GM23248 (cell line): ENCODE data around the gene GDNF.

Experiments
- EZH2 ChIP-seq: fragments of 200-600 bp; sonication (generic); IDR thresholded peaks from 2 replicates; pipeline ENCODE4 v1.6.1; 2018; ENCODE audit warnings: antibody characterized with exemption, mild to moderate bottlenecking; ENCODE audit not compliant: insufficient read depth, poor library complexity, severe bottlenecking
- EZH2phosphoT487 ChIP-seq: fragments of 200-600 bp; sonication (generic); IDR thresholded peaks from 2 replicates; pipeline ENCODE4 v1.6.1; 2018; ENCODE audit warnings: antibody characterized with exemption, moderate library complexity, mild to moderate bottlenecking, low read depth; ENCODE audit not compliant: insufficient read depth

- TF ChIP-seq EZH2phosphoT487, result no peak
- no peak for TF ChIP-seq EZH2
Observed at GRCh38 chr5:37770786-37771185, 69.1 kb downstream of the GDNF start.
